GM18498 (cell line): ENCODE data around the gene MRPL48.
"Not testable (repeated sequence)": the region's sequence is repeated elsewhere in the genome, so short reads cannot be mapped to it uniquely, and the experiment has no call there.

Experiments
- ATAC-seq: cut with Tn5 transposase; IDR thresholded peaks from one replicate; pipeline ENCODE4 v1.9.1; 2021; ENCODE audit warnings: mild to moderate bottlenecking, moderate library complexity; ENCODE audit not compliant: unreplicated experiment

MRPL48 gene

DNA sequence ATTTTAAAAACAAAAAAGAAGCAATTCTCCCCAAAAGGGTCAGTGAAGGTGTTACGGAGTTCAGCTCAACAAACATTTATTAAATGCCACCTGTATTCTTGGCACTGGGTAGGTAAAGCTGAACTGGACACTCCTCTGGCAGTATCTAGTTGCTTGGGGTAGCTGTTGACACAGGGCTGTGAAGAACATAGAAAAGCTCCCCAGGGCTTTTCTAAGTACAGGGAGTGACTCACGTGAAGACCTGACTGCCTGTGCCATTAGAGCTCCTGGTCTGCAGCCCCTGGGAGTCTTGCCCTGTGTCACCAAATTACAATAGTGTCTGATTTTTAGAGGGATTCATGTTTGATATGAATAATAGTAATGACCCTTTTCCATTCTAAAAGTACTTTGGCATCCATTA, 45.4 kb downstream of the MRPL48 start:
- ATAC-seq = no peak

DNA sequence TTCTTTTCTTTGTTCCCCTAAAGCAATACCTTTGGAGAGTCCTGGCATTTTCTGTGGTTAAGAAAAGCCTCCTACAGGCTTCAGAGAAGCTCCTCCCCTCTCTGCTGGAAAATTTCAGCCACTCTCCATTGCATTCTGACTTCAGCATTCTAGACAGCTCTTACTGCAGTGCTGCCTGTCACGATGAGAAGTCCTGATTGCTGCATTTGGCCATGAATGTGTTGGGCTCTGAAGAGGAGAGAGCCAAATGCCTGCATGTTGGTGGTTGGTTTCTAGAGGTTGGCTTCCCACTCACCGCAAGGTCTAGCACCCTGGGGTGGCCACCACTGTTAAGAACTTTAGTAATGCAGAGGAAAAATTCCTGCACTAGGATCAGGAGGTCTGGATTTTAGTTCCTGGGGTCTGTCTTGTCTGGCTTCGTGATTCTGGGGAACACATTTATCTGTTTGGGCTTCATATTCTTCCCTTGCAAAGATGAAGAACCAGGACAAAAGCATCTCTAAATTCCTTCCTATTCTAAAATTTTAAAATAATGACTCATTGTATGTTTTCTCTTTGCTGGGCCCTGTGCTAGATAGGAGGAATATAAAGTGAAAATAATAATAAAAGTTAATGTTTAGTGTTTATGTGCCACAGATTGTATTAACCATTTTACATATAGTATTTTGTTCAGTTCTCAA, 50.9 kb downstream of the MRPL48 start:
- ATAC-seq = no peak

DNA sequence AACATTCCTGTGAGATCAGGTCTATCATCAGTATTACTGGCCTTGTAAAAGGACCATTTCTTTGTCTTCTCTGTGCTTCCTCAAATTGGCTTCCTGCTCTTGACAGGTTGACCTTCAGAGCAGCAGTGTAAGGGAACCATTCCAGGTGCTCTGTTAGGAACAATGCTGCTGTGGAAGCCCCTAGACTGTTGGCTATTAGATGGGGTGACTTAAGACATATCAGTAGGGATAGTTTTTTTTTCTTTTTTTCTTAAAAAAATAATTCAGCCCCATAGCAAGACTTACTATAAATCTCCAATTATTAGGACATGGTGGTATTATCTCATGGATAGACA, 51.4 kb downstream of the MRPL48 start:
- no peak for ATAC-seq

DNA sequence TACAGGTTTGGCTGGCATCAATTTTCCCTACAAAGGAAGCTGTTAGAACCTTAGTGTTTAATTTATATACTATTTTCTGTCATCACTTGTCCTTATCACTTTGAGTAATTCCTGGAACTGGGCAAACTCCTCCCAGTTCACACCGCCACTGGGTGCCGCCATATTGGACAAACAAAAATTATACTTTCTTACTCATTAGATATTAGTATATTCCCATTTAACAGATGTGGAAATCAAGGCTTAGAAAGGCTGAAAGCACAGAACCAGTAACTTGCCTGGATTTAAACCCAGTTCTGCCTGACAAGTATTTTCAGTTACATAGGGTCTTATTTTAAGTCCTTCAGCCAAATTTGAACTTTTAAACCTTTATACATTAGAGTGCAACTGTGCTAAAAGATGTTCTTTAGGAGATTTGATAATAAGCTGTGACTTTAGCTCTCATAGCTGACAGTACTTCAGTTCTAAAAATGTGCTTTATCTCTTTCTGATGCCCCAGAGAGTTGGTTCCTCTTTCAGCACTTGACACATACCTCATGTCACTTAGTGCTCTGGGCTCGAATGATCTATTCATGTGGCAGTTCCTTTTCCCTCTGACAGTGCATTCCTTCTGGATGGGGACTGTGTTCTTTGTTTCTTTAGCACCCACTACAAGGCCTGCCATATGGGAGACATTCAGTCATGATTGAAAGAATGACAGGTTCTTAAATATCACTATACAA, 63.5 kb downstream of the MRPL48 start:
- no peak for ATAC-seq

GRCh38 chr11:73852049-73852448, 64.4 kb downstream of the MRPL48 start:
- no peak for ATAC-seq

DNA sequence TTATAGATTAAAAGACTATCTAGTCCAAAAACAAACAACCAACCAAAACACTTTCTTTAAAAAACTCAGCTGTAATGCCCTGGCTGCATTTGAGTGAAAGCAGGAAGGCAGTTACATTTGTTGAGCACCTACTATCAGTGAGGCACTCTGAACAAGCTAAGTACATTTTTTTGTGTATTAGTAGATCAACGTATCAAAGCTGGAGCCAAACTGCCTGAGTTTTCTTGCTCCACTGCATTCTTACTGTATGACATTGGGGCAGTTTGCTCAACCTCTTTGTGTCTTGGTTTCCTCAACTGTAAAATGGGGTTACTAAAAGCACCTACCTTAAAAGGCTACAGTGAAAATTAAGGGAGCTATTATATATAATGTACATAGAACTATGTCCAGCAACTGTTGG, 67.0 kb downstream of the MRPL48 start:
- no peak for ATAC-seq

DNA sequence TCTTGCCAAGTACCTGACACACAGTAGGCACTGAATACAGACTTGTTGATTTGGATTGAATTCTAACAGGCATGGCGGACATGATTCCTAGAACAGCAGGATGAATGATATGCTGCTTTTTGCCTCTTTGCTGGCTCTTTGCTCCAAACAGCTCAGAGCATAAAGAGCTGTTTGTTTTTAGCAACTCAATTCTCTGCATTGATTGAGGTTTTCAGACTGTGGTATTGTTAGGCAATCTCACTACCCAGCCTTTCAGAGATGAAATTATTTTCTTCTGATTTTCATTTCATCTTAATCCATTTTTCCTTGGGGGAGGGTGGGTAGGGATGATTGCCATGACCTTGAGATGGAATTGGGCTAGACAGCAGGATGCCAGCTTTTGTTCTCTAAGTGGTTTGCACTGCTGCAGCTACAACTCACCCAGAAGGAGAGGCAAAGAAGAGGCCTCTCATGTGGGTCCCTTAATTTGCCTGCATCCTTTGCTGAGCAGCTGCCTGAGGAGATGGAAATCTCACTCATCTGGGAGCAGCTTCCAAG, 68.4 kb downstream of the MRPL48 start:
- ATAC-seq = no peak

GRCh38 chr11:73859671-73860070, 72.0 kb downstream of the MRPL48 start:
- no peak for ATAC-seq

GRCh38 chr11:73860202-73860601, 72.5 kb downstream of the MRPL48 start:
- no peak for ATAC-seq

DNA sequence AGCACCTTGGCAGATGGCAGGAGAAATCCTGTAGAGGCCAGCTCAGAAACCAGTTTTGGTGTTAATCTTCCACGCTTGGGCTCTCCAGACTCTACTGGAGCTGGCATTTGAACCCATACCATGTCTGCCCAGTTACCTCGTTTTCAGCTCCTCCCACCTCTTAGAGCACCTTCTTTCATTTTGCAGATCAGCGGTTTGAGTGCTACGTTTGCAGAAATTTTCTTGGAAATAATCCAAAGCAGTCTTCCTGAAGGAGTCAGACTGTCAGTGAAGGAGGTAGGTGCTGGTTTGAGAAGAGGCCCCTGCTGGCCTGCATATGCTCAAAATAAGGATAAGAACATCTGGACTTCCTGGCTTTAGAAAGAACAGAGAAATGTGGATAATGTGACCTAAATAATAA, 75.3 kb downstream of the MRPL48 start:
- no peak for ATAC-seq

DNA sequence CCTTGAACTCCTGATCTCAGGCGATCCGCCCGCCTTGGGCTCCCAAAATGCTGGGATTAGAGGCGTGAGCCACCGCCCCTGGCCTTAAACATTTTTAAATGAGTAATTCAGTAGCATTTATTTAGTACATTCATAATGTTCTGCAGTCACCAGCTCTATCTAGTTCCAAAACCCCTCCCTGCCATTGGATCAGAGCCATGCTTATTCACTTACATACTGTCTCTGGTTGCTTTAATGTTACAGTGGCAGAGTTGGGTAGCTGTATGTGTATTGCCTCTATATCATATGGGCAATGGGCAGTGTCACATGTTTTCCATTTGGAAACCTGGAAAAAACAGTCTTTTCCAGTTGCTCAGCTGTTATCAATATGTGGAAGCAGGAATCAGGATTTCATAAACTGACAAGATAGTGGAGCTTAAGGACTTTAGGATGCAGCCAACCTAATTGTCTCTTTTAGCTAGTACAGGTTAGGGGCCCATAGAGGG, 78.5 kb downstream of the MRPL48 start:
- no peak for ATAC-seq

- no peak for ATAC-seq
These were observed 78.9 kb downstream of the MRPL48 start for GRCh38 chr11:73866586-73866996.

DNA sequence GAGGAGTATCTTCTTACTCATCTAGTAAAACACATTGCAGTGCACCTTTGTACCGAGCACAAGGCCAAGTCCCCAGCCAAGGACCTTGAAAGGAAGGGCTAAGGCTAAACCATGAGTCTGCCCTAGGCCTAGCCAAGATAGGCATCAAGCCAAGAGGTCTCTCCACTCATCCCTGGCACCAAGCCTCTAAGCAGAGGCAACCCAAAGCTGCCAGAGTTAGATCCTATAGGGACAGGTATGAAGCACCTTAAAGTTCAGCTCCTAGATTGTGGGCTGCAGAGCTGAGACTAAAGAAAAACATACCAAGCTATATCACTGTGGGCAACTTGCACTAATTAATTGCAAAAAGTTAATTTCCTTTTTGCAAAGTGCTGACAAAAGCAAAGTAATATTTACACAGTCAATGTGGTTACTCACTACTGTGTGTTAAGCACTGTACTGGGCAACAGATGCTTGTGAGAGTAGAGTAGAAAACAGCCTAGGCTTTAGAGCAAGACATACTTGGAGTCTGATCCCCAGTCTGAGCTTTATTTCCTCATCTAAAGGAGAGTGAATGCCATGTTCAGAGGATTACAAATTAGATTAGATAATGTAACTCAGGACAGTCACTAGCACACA, 81.8 kb downstream of the MRPL48 start:
- ATAC-seq = no peak

GRCh38 chr11:73870261-73870660, 82.6 kb downstream of the MRPL48 start:
- no peak for ATAC-seq

DNA sequence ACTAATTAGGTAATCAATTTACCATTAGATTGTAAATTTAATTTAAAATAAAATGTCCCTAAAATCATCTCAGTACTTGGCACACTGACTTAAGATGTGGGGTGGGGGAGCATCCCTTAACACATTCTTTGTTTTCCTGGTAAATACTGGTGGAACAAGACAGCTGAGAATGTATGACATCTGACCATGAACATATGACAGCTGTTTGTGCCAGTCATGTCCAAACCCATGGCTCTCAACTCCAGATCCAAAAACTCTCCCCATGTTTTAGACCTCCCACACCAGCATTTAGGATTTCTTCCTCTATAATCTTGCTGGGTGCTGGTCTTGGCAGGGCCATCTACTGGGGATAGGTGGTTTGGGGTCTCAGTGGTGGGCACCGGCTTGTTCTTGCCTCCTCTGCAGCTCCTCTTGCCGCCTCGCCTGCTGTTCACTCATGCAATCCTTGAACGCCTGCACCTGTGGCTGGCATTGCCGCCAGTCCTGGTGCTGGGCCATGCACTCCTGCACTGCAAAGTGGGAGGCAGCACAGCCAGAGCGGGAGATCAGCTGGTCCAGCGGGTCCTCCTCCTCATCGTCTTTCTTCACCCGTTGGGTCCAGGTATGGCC, 85.2 kb downstream of the MRPL48 start:
- ATAC-seq = no peak

DNA sequence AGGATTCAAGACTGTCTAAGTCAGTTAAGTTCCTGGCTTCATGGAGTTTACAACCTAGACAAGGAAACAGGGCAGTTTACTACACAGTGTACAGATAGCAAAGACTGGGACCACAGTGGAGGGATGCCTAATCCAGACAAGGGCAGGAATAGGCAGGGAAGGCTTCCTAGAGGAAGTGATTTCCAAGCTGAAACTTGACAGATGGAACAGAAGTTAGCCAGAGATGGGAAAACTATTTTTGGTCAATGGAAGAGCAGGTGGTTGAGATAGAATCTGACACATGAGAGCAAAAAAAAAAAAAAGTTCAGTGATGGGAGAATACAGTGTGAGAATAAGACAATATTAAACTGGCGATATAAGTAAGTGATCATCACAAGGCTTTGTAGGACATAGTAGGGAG, 87.7 kb downstream of the MRPL48 start:
- no peak for ATAC-seq

DNA sequence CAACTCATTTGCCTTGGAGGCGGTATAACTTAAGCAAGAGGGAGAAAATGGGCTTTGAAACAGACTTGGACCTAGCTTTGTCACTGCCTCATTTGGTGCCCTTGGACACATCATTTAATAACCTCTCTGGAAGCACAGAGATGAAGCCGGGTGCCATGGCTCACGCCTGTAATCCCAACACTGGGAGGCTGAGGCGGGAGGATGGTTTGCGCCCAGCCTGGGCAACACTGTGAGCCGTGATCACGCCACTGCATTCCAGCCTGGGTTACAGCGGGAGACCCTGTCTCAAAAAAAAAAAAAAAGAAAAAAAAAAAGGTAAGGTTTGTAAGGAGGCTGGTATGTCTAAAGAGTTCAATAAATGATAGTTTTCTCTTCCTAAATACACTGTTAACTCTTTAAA, 88.2 kb downstream of the MRPL48 start:
- no peak for ATAC-seq

DNA sequence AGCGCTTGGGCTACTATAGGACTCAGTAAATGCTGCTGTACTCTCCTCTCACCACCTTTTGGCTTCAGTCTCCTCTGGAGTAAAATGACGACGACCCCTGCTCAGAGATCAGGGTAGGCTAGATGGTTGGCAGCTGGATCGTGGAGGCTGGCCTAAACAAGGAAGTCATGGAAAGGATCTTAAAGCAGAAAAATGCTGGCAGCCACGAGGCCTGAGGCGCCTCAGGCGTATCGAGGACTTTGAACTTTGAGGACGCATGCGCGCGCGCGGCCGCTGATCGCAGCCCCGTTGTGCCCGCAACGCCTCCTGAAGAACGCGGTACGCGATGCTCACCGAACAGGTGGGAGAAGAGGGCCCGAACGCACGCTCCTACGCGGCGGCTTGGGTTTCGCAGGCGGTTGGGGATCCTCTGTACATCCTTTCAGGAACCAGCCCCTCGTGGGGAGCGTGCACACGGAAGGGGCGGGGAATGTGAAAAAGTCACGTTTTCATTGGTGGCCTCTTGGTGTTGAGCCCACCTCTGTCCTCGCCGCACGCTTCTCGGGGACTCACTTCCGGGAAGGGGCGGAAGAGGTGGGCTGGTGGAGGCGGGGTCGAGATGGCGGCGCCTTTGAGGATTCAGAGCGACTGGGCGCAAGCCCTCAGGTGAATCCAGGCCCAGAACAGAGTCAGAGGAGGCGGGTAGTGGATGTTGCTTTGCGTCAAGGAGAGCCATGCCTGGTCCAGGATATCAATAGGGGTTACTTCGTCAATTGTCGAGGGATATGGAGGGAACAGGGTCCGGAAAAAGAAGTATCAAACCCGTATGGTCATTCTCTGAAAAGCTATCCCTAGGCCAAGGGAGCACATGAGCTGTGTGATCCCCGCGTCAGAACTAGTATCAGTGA, 89.0 kb downstream of the MRPL48 start, which contains the start of the genes COA4 and PAAF1:
TSS of gene COA4 (minus strand) at position 423 of the 887 bp plus-strand sequence. CDS start 3,468 bp downstream, outside the sequence.
TSS of gene PAAF1 (plus strand) at position 576 of the 887 bp plus-strand sequence. CDS start at position 599, 23 bp downstream.
- ATAC-seq = peak; percentile 96

- ATAC-seq = no peak
These were observed 91.1 kb downstream of the MRPL48 start for GRCh38 chr11:73878771-73879170.

- ATAC-seq = not testable (repeated sequence)
These were observed 92.8 kb downstream of the MRPL48 start for GRCh38 chr11:73880449-73880848.
